Large intestine (tissue), 12 donors: ENCODE data around the gene ACYP2. TPM values are rescaled to one million over a fixed set of nuclear protein-coding genes. Genes with fewer than 3 reads are reported as not detected.
A peak's percentile ranks its signal among the peaks of the same experiment; 100 is the strongest.
"Not testable (repeated sequence)": the region's sequence is repeated elsewhere in the genome, so short reads cannot be mapped to it uniquely, and the experiment has no call there.

ENCODE experiments used
- DNase-seq, 2 donors: peaks; one replicate each; pipeline versions ENCODE4 v3.0.0 to v3.0.0-alpha.2; 2013
- H3K27ac ChIP-seq: one replicate; pipeline ENCODE4 v1.5.1; 2013; ENCODE audit warnings: low read length
- H3K27me3 ChIP-seq: 2 replicates; pipeline ENCODE4 v1.6.1; 2013; ENCODE audit warnings: low read length; ENCODE audit not compliant: control insufficient read depth, insufficient read depth
- H3K36me3 ChIP-seq: 2 replicates; pipeline ENCODE4 v1.6.1; 2013; ENCODE audit warnings: low read length; ENCODE audit not compliant: control insufficient read depth, insufficient read depth
- H3K4me1 ChIP-seq: one replicate; pipeline ENCODE4 v1.6.1; 2013; ENCODE audit warnings: low read length; ENCODE audit not compliant: control insufficient read depth, insufficient read depth
- H3K4me3 ChIP-seq: one replicate; pipeline ENCODE4 v1.5.1; 2013; ENCODE audit warnings: low read length
- H3K9me3 ChIP-seq: one replicate; pipeline ENCODE4 v1.6.1; 2013; ENCODE audit warnings: mild to moderate bottlenecking, low read depth, low read length, moderate library complexity; ENCODE audit not compliant: control insufficient read depth
- WGBS: methylation state at CpG from one replicate; pipeline ENCODE4 v1.1.5; 2013; ENCODE audit warnings: low lambda C conversion rate; ENCODE audit not compliant: insufficient coverage; 5-methylcytosine and 5-hydroxymethylcytosine counted together
- long read RNA-seq, 11 donors: transcript quantifications; one replicate each; lab custom pipeline, GENCODE V29; 2026
- polyA plus RNA-seq: library from polyadenylated mRNA; unstranded; fragments of 120-200 nt; gene quantifications from one replicate; pipeline ENCODE4 v1.2.1, GENCODE V29; 2013

Gene ACYP2
- 13.5 TPM for polyA plus RNA-seq
- long read RNA-seq, donor 1, partial matches to known transcripts, result 0 of 6 reads
- long read RNA-seq, donor 1, other reads (novel, unspliced or antisense), result 6 of 6 reads
- long read RNA-seq, donor 2, partial matches to known transcripts, result 12 of 12 reads
- long read RNA-seq, donor 2, other reads (novel, unspliced or antisense), result 0 of 12 reads
- long read RNA-seq, donor 3, result 0 reads
- long read RNA-seq, donor 4, result 0 reads
- long read RNA-seq, donor 5, result 0 reads
- long read RNA-seq, donor 6, partial matches to known transcripts, result 0 of 13 reads
- long read RNA-seq, donor 6, other reads (novel, unspliced or antisense), result 12 of 13 reads
- long read RNA-seq, donor 7, partial matches to known transcripts, result 5 of 5 reads
- long read RNA-seq, donor 7, other reads (novel, unspliced or antisense), result 0 of 5 reads
- long read RNA-seq, donor 8, partial matches to known transcripts, result 0 of 5 reads
- long read RNA-seq, donor 8, other reads (novel, unspliced or antisense), result 5 of 5 reads
- long read RNA-seq, donor 9, partial matches to known transcripts, result 7 of 16 reads
- long read RNA-seq, donor 9, other reads (novel, unspliced or antisense), result 9 of 16 reads
- long read RNA-seq, donor 10, partial matches to known transcripts, result 0 of 6 reads
- long read RNA-seq, donor 10, other reads (novel, unspliced or antisense), result 6 of 6 reads
- long read RNA-seq, donor 11, result 0 reads

DNA sequence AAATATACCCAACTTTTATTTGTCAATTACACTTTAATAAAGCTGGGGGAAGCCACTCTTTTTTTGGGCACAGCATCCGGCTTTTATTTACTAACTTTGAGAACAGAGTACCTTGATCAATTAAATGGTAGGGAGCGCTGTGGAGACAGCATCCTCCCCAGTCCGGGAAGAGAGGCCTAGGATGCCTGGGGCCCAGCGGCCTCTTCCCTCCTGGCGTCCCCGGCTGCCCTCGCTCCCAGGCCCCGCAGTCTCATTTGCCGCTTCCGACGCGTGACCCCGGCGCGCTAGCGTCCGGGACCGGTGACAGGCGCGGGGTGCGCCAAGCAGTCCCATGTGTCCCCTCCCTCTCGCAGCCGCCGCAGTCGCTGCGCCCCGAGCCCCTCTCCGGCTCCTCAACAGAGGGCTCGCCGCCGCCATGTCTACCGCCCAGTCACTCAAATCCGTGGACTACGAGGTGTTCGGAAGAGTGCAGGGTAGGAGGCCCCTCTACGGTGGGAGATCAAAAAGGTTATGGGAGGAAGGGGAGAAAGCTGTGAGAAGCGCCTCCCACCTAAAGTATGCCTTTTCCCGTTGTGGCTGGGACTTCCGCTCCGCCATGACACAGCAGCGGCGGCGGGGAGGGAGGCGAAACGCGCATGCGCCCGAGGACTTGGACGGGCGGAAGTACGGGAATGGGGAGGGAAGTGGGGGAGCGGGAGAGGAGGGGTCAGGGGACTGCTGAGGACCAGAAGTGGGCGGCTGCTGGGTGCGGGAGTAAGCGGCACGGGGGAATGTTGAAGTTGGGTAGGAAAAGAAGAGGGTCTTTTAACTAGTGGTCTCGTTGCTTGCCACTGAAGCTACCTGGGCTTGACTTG, at the start of gene ACYP2:
ACYP2 (plus strand) TSS at position 332 of the 854 bp plus-strand sequence.
- peaks cover under 1% of the 10 kb centered on the region for H3K36me3 ChIP-seq
- peaks cover 6% of the 10 kb centered on the region for H3K4me1 ChIP-seq
- peak within 1 kb of the TSS; percentile 80 for H3K4me3 ChIP-seq
- WGBS, result 0% methylated on average over 1 of the region's 57 CpGs
- peaks cover 7% of the 10 kb centered on the region for H3K9me3 ChIP-seq
- H3K27ac ChIP-seq, result peak within 1 kb of the TSS; percentile 93
- DNase-seq, result peak; percentile 94 to 97
- no peaks in the 10 kb centered on the region for H3K27me3 ChIP-seq

DNA sequence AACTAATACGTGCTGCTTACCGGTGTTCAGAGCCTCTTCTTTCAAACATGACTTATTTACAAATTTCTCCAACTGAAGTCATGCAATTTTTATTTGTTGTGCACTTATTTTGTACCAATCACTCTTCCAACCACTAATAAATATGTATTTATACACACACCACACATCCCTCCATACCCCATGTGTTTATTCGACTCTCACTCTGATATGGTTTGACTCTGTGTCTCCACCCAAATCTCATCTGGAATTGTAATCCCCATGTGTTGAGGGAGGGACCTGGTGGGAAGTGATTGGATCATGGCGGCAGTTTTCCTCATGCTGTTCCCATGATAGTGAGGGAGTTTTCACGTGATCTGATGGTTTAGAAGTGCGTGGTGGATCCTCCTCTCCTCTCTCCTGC, 49.5 kb upstream of the ACYP2 start:
- no peak overlapping the region for H3K4me3 ChIP-seq
- H3K36me3 ChIP-seq, result no peaks in the 10 kb centered on the region
- DNase-seq, result no peak
- WGBS, result no CpG with 5 or more reads among the region's 6 CpGs
- no peaks in the 10 kb centered on the region for H3K9me3 ChIP-seq
- no peaks in the 10 kb centered on the region for H3K27me3 ChIP-seq
- H3K27ac ChIP-seq, result no peak overlapping the region
- H3K4me1 ChIP-seq, result no peaks in the 10 kb centered on the region

DNA sequence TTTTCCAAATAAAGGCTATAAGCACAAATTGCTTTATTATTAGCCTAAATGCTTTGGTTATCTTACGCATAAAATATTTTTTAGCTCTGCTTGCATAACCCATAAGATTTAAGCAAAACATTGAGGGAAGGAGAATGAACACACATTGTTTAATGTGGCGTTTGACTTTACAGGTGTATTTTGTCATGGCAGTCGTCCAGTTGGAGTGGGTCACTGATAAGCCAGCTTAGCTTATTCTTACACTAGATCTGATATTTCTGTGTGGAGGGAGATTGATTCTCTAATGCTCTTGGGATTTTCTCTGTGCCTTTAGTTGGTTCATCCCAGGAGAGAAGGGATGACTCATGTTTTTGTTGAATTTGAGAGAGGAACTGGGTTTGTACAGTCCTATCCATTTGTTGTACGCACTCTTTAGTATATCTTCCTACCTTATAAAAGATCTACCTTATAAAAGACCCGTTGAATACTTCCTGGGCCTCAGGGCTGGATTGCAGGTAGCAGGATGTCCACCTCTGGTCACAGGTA, 47.5 kb upstream of the ACYP2 start:
- H3K27me3 ChIP-seq, result no peaks in the 10 kb centered on the region
- DNase-seq, result no peak
- H3K36me3 ChIP-seq, result no peaks in the 10 kb centered on the region
- no peak overlapping the region for H3K4me3 ChIP-seq
- H3K4me1 ChIP-seq, result no peaks in the 10 kb centered on the region
- H3K9me3 ChIP-seq, result no peaks in the 10 kb centered on the region
- 93% methylated on average over 2 of the region's 5 CpGs for WGBS
- H3K27ac ChIP-seq, result no peak overlapping the region

DNA sequence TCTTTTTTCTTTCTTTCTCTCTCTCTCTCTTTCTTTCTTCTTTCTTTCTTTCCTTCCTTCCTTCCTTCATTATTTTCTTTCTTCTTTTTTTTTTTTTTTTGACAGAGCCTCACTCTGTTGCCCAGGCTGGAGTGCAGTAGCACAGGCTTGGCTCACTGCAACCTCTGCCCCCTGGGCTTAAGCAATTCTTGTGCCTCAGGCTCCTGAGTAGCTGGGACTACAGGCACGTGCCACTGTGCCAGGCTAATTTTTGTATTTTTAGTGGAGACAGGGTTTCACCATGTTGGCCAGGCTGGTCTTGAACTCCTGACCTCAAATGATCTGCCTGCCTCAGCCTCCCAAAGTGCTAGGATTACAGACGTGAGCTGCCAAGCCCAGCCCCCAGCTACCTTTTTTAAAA, 42.9 kb upstream of the ACYP2 start:
- H3K4me3 ChIP-seq, H3K27ac ChIP-seq, H3K4me1 ChIP-seq, H3K27me3 ChIP-seq, H3K36me3 ChIP-seq, DNase-seq, H3K9me3 ChIP-seq: not testable (repeated sequence)
- no CpG with 5 or more reads among the region's 2 CpGs for WGBS

DNA sequence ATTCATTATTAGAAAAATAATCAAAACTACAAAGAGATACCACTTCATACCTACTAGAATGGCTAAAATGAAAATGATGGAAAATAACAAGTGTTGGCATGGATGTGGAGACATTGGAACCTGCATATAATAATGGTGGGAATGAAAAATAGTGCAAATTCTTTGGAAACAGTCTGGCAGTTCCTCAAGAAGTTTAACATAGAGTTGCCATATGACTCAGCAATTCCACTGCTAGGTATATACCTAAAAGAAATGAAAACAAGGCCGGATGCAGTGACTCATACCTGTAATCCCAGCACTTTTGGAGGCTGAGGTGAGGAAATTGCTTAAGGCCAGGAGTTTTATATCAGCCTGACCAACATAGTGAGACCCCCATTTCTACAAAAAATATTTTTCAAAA, 41.6 kb upstream of the ACYP2 start:
- peaks cover 3% of the 10 kb centered on the region for H3K4me1 ChIP-seq
- no peaks in the 10 kb centered on the region for H3K27me3 ChIP-seq
- no peak for DNase-seq
- no CpG with 5 or more reads among the region's 1 CpG for WGBS
- H3K27ac ChIP-seq, result no peak overlapping the region
- H3K9me3 ChIP-seq, result no peaks in the 10 kb centered on the region
- H3K36me3 ChIP-seq, result no peaks in the 10 kb centered on the region
- H3K4me3 ChIP-seq, result no peak overlapping the region

DNA sequence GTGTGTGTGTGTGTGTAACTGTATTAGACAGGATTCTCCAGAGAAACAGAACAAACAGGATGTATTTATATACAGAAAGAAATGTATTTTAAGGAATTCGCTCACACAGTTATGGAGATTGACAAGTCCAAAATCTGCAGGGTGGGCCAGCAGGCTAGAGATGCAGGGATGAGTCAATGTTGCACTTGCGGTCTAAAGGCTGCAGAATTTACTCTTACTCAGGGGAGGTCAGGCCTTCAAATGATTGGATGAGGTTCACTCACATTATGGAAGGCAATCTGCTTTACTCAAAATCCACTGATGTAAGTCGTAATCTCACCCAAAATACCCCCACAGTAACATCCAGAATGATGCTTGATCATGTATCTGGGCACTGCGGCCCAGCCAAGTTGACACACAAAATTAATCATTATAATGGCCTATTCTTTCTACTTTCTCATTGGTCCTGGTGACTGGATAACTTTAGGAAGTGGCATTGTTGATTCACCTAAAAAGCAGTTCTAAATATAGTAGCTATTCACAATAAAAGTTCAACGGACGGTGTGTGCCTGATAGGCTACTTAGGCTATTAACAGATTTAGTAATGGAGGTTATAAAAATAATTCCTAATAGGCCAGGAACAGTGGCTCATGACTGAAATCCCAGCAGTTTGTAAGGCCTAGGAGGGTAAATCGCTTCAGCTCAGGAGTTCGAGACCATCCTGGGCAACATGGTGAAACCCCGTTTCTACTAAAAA, 40.6 kb upstream of the ACYP2 start:
- Histone ChIP-seq H3K27me3 (no peaks in the 10 kb centered on the region), H3K27ac (no peak overlapping the region), H3K36me3 (no peaks in the 10 kb centered on the region), H3K9me3 (no peaks in the 10 kb centered on the region), H3K4me3 (no peak overlapping the region), H3K4me1 (peaks cover 3% of the 10 kb centered on the region)
- DNase-seq, result no peak
- WGBS, result no CpG with 5 or more reads among the region's 9 CpGs

DNA sequence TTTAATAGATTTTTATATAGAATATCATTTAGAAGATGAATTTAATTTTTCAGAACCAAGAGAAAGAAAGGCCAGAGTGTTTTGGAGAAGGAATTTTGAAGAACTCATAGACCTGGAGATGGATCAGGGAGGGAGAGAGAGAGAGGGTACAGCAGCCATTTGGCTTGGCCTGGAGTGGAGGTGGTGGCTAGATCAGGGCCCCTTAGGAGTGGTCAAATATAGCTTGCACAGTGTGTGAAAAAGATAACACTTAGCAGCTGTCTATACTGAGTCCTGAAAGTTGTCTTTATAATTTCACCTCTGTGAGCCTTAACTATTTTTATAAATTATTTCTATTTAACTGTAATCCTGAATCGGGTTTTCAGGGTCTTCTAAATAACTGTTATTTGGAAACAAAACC, 38.8 kb upstream of the ACYP2 start:
- Histone ChIP-seq H3K4me3 (no peak overlapping the region), H3K27me3 (no peaks in the 10 kb centered on the region), H3K27ac (no peak overlapping the region), H3K9me3 (no peaks in the 10 kb centered on the region), H3K36me3 (no peaks in the 10 kb centered on the region), H3K4me1 (peaks cover 3% of the 10 kb centered on the region)
- 100% methylated on average over 1 of the region's 1 CpG for WGBS
- DNase-seq, result no peak

DNA sequence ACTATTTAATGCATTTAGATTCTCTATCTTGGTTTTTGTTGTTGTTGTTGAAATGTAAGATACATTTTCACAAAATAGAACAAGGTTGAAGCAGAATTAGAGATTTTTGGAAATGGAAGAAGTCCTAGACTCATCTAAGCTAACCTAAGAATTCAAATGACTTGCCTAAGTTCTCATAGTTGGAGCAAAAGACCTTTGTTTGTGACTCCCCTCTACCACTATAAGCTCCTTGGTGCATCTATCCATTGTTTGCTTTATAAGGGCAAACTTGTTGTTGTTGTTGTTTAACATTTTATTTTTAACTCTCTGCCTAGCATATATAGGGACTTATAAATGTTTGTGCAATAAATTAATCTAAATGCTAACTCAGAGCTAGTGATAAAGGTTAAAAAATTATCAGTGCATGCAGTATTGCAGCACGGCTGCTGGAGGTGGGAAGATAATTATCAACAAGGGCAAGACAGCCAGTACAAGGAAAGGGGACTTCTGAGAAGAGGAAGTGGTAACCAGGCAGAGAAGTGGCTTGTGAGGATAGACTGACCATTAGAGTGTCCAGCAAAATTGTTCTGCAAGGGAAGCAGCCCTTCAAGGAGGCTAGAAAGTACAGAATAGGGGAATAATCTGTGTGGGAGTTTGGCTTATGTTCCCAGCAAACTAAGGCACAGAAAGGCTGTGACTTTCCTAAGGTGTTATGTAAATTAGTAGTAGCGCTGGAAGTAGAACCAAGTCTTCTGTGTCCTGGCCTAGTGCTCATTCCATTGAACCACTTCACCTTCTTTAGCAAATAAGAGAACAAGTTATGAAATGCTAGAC, 38.1 kb upstream of the ACYP2 start:
- WGBS, result no CpG with 5 or more reads among the region's 2 CpGs
- peaks cover 3% of the 10 kb centered on the region for H3K4me1 ChIP-seq
- no peak overlapping the region for H3K4me3 ChIP-seq
- no peaks in the 10 kb centered on the region for H3K27me3 ChIP-seq
- DNase-seq, result no peak
- H3K9me3 ChIP-seq, result no peaks in the 10 kb centered on the region
- H3K27ac ChIP-seq, result no peak overlapping the region
- H3K36me3 ChIP-seq, result no peaks in the 10 kb centered on the region

DNA sequence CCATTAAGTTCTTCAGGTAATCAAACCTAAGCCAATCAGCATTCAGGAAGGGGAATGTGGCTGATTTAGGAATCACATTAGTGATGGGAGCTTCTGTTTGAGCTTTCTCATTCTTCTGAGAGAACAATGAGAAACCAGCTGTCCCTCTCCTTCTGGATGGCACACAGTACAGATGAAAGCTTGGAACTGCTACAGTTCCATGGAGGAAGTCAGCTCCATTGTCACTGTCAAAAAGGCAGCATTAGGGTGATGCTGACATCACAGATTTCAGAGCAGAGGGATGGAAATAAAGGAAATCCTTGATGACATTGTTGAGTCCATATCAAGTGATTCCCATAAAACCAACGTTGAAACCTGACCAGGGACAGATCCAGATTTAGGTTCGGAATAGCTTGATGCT, 36.1 kb upstream of the ACYP2 start:
- WGBS, result 100% methylated on average over 1 of the region's 2 CpGs
- H3K27me3 ChIP-seq, result no peaks in the 10 kb centered on the region
- no peaks in the 10 kb centered on the region for H3K9me3 ChIP-seq
- peaks cover 3% of the 10 kb centered on the region for H3K4me1 ChIP-seq
- no peak for DNase-seq
- H3K36me3 ChIP-seq, result no peaks in the 10 kb centered on the region
- H3K27ac ChIP-seq, result no peak overlapping the region
- no peak overlapping the region for H3K4me3 ChIP-seq
